ENCODE results near the gene HIPK2.

Gene HIPK2

GRCh38 chr7:139757968-139758367, 19.8 kb downstream of the HIPK2 start:
- Histone ChIP-seq H3K4me1 (ENCODE audit: insufficient read depth, low read length, poor library complexity, severe bottlenecking) (no peaks in the 10 kb centered on the region), H3K9me3 (ENCODE audit: insufficient read depth, low read depth, low read length) (no peaks in the 10 kb centered on the region), H3K9me2 (replicated peaks; ENCODE audit: low read depth, low read length) (no peaks in the 10 kb centered on the region), H2AFZ (ENCODE audit: low read length) (no peak overlapping the region), H3K36me3 (ENCODE audit: insufficient read depth, low read length) (no peaks in the 10 kb centered on the region), H3F3A (ENCODE audit: low read depth) (no peaks in the 10 kb centered on the region), H3K4me3 (ENCODE audit: low read length, poor library complexity, severe bottlenecking) (no peak overlapping the region), H4K20me1 (ENCODE audit: insufficient read depth, low read length, poor library complexity, severe bottlenecking) (peaks cover 11% of the 10 kb centered on the region), H3K27me3 (ENCODE audit: insufficient read depth, low read length, poor library complexity, severe bottlenecking) (no peaks in the 10 kb centered on the region), H3K4me2 (ENCODE audit: low read depth, low read length, poor library complexity, severe bottlenecking) (no peak overlapping the region), H3K9ac (ENCODE audit: low read depth, low read length, poor library complexity, severe bottlenecking) (no peak overlapping the region), H3K79me2 (ENCODE audit: insufficient read depth, low read length) (peaks cover 67% of the 10 kb centered on the region)
- no peak for TF ChIP-seq CTCF (conservative IDR thresholded peaks at IDR 0.05; ENCODE audit: low read length)
- TF ChIP-seq EZH2phosphoT487 (IDR thresholded peaks at IDR 0.05; ENCODE audit: borderline replicate concordance) = no peak

- no peak overlapping the region for H3K4me3 ChIP-seq (ENCODE audit: low read length, poor library complexity, severe bottlenecking)
- peaks cover 9% of the 10 kb centered on the region for H4K20me1 ChIP-seq (ENCODE audit: insufficient read depth, low read length, poor library complexity, severe bottlenecking)
- no peaks in the 10 kb centered on the region for H3K4me1 ChIP-seq (ENCODE audit: insufficient read depth, low read length, poor library complexity, severe bottlenecking)
- no peak overlapping the region for H3K4me2 ChIP-seq (ENCODE audit: low read depth, low read length, poor library complexity, severe bottlenecking)
- no peaks in the 10 kb centered on the region for H3F3A ChIP-seq (ENCODE audit: low read depth)
- H3K36me3 ChIP-seq (ENCODE audit: insufficient read depth, low read length) = no peaks in the 10 kb centered on the region
- peaks cover 64% of the 10 kb centered on the region; the same call in 1 of the 2 replicates for H3K79me2 ChIP-seq (ENCODE audit: insufficient read depth, low read length)
- H2AFZ ChIP-seq (ENCODE audit: low read length) = no peak overlapping the region
- H3K9ac ChIP-seq (ENCODE audit: low read depth, low read length, poor library complexity, severe bottlenecking) = no peak overlapping the region
- H3K9me2 ChIP-seq (replicated peaks; ENCODE audit: low read depth, low read length) = no peaks in the 10 kb centered on the region
- no peaks in the 10 kb centered on the region for H3K9me3 ChIP-seq (ENCODE audit: insufficient read depth, low read depth, low read length)
- H3K27me3 ChIP-seq (ENCODE audit: insufficient read depth, low read length, poor library complexity, severe bottlenecking) = no peaks in the 10 kb centered on the region
- TF ChIP-seq CTCF (conservative IDR thresholded peaks at IDR 0.05; ENCODE audit: low read length) (no peak), EZH2phosphoT487 (IDR thresholded peaks at IDR 0.05; ENCODE audit: borderline replicate concordance) (no peak)
Measured at GRCh38 chr7:139753693-139754111, 24.1 kb downstream of the HIPK2 start.

GRCh38 chr7:139753081-139753692, 24.6 kb downstream of the HIPK2 start:
- peaks cover 60% of the 10 kb centered on the region; the same call in 1 of the 2 replicates for H3K79me2 ChIP-seq (ENCODE audit: insufficient read depth, low read length)
- TF ChIP-seq EZH2phosphoT487 (IDR thresholded peaks at IDR 0.05; ENCODE audit: borderline replicate concordance) (no peak), CTCF (conservative IDR thresholded peaks at IDR 0.05; ENCODE audit: low read length) (peak; percentile 40; the same call in 1 of the 2 replicates)
- H2AFZ ChIP-seq (ENCODE audit: low read length) = no peak overlapping the region
- no peak overlapping the region for H3K4me3 ChIP-seq (ENCODE audit: low read length, poor library complexity, severe bottlenecking)
- H3K36me3 ChIP-seq (ENCODE audit: insufficient read depth, low read length) = no peaks in the 10 kb centered on the region
- H3K4me2 ChIP-seq (ENCODE audit: low read depth, low read length, poor library complexity, severe bottlenecking) = no peak overlapping the region
- H3K9me3 ChIP-seq (ENCODE audit: insufficient read depth, low read depth, low read length) = no peaks in the 10 kb centered on the region
- no peaks in the 10 kb centered on the region for H3K9me2 ChIP-seq (replicated peaks; ENCODE audit: low read depth, low read length)
- H3K9ac ChIP-seq (ENCODE audit: low read depth, low read length, poor library complexity, severe bottlenecking) = no peak overlapping the region
- no peaks in the 10 kb centered on the region for H3K27me3 ChIP-seq (ENCODE audit: insufficient read depth, low read length, poor library complexity, severe bottlenecking)
- no peaks in the 10 kb centered on the region for H3K4me1 ChIP-seq (ENCODE audit: insufficient read depth, low read length, poor library complexity, severe bottlenecking)
- peaks cover 9% of the 10 kb centered on the region for H4K20me1 ChIP-seq (ENCODE audit: insufficient read depth, low read length, poor library complexity, severe bottlenecking)
- H3F3A ChIP-seq (ENCODE audit: low read depth) = no peaks in the 10 kb centered on the region
